A549 (cell line): ENCODE results near the gene TBC1D4. TPM values are rescaled to one million over a fixed set of nuclear protein-coding genes. Genes with fewer than 3 reads are reported as not detected.

Experiments
- ATAC-seq, 2 experiments: fragments of 200-7000 bp in 1 of 2; fragments of >200 bp in 1 of 2; cut with Nextera tagmentation in 1 of 2; cut with Tn5 transposase in 1 of 2; 3 replicates each; pipeline versions ENCODE4 v1.8.0 to v1.9.1; 2018 to 2020; ENCODE audit warnings: mild to moderate bottlenecking in 1 of 2, moderate library complexity in 1 of 2
- CTCF ChIA-PET: fragments of 300-600 bp; sonication (Branson Sonifier 250); formaldehyde crosslinking; extraction: SDS; loops from one replicate; lab custom pipeline; 2021; ENCODE audit warnings: antibody characterized with exemption, inconsistent platforms; lab: Yijun Ruan, JAX
- POLR2A ChIA-PET: fragments of 350-600 bp; formaldehyde crosslinking; extraction: SDS; loops from one replicate; lab custom pipeline; 2021; ENCODE audit warnings: antibody characterized with exemption, inconsistent platforms; lab: Yijun Ruan, JAX
- DNase-seq, 2 experiments: peaks; one replicate each; pipeline versions ENCODE4 v3.0.0 to v3.0.0-alpha.2; 2011 to 2016; ENCODE audit warnings: low read depth in 1 of 2, low spot score in 1 of 2
- FAIRE-seq: peaks from 2 replicates; lab custom pipeline; 2011; peaks lifted over from hg19 to GRCh38; lab: Jason Lieb, UNC
- H3K27ac ChIP-seq, 2 experiments: fragments of >200 bp; sonication (Bioruptor Twin); formaldehyde crosslinking; 3 replicates each; pipeline ENCODE4 v1.5.1; 2016 to 2017
- H3K4me1 ChIP-seq: fragments of >200 bp; sonication (Bioruptor Twin); formaldehyde crosslinking; 3 replicates; pipeline ENCODE4 v1.6.1; 2016
- H3K4me2 ChIP-seq: fragments of >200 bp; sonication (Bioruptor Twin); formaldehyde crosslinking; 3 replicates; pipeline ENCODE4 v1.6.1; 2016
- H3K4me3 ChIP-seq: fragments of >200 bp; sonication (Bioruptor Twin); formaldehyde crosslinking; 3 replicates; pipeline ENCODE4 v1.5.1; 2016
- H3K9me3 ChIP-seq: fragments of >200 bp; sonication (Bioruptor Twin); formaldehyde crosslinking; 3 replicates; pipeline ENCODE4 v1.6.1; 2016
- BHLHE40 ChIP-seq: IDR thresholded peaks from 2 replicates; pipeline ENCODE4 v1.6.1; 2012; ENCODE audit warnings: low read depth, low read length, inconsistent platforms
- CBX2 ChIP-seq: fragments of 200-600 bp; sonication (generic); IDR thresholded peaks from 2 replicates; pipeline ENCODE4 v1.6.1; 2016; ENCODE audit warnings: low read depth, mild to moderate bottlenecking, borderline replicate concordance
- CBX8 ChIP-seq: fragments of 200-600 bp; sonication (generic); IDR thresholded peaks from 2 replicates; pipeline ENCODE4 v1.6.1; 2016
- CEBPB ChIP-seq, 2 experiments: fragments of >200 bp in 1 of 2; sonication (Bioruptor Twin) in 1 of 2; formaldehyde crosslinking in 1 of 2; IDR thresholded peaks; 2 replicates each; pipeline ENCODE4 v1.6.1; 2012 to 2016
- EHF ChIP-seq: fragments of 250-450 bp; sonication (Bioruptor Pico); IDR thresholded peaks from 2 replicates; pipeline ENCODE4 v1.5.0; 2020; ENCODE audit warnings: mild to moderate bottlenecking
- EHMT2 ChIP-seq: fragments of 200-600 bp; sonication (generic); IDR thresholded peaks from 2 replicates; pipeline ENCODE4 v1.6.1; 2016; ENCODE audit warnings: antibody characterized with exemption, low read depth, mild to moderate bottlenecking, moderate library complexity
- ESRRA ChIP-seq: fragments of 150-350 bp; IDR thresholded peaks from 2 replicates; pipeline ENCODE4 v1.6.1; 2014; ENCODE audit warnings: mild to moderate bottlenecking, low read length, borderline replicate concordance
- FOSB ChIP-seq: fragments of 250-450 bp; sonication (Bioruptor Pico); IDR thresholded peaks from 2 replicates; pipeline ENCODE4 v1.5.0; 2020; ENCODE audit warnings: mild to moderate bottlenecking, moderate library complexity
- FOSL2 ChIP-seq, 2 experiments: fragments of 450-650 bp in 1 of 2; fragments of >200 bp in 1 of 2; sonication (Bioruptor Twin) in 1 of 2; formaldehyde crosslinking; IDR thresholded peaks; 2 replicates each; pipeline versions ENCODE4 v1.5.0 to v1.6.1; 2016 to 2020; ENCODE audit warnings: mild to moderate bottlenecking in 1 of 2, moderate library complexity in 1 of 2
- GATA3 ChIP-seq: IDR thresholded peaks from 2 replicates; pipeline ENCODE4 v1.6.1; 2012; ENCODE audit warnings: borderline replicate concordance
- HOXA7 ChIP-seq: fragments of 250-450 bp; sonication (Bioruptor Pico); IDR thresholded peaks from 2 replicates; pipeline ENCODE4 v1.5.0; 2020; ENCODE audit warnings: mild to moderate bottlenecking, moderate library complexity
- HOXB13 ChIP-seq: fragments of 250-450 bp; sonication (Bioruptor Pico); IDR thresholded peaks from 2 replicates; pipeline ENCODE4 v1.5.0; 2020; ENCODE audit warnings: low read depth, mild to moderate bottlenecking, moderate library complexity
- HOXB5 ChIP-seq: fragments of 250-450 bp; sonication (Bioruptor Pico); IDR thresholded peaks from 2 replicates; pipeline ENCODE4 v1.5.0; 2020; ENCODE audit warnings: mild to moderate bottlenecking, moderate library complexity
- JUNB ChIP-seq: fragments of >200 bp; sonication (Bioruptor Twin); formaldehyde crosslinking; IDR thresholded peaks from 2 replicates; pipeline ENCODE4 v1.6.1; 2016
- MAZ ChIP-seq: fragments of 150-350 bp; IDR thresholded peaks from 2 replicates; pipeline ENCODE4 v1.6.1; 2014; ENCODE audit warnings: antibody characterized with exemption, low read depth, low read length, borderline replicate concordance
- MYC ChIP-seq: IDR thresholded peaks from 2 replicates; pipeline ENCODE4 v1.6.1; 2012; ENCODE audit warnings: mild to moderate bottlenecking, inconsistent platforms, low read length, improper control_type of control experiment, borderline replicate concordance
- NPAS2 ChIP-seq: fragments of 250-450 bp; sonication (Bioruptor Pico); IDR thresholded peaks from 2 replicates; pipeline ENCODE4 v1.8.0; 2022; ENCODE audit warnings: mild to moderate bottlenecking, moderate library complexity, borderline replicate concordance
- NR3C1 ChIP-seq: fragments of >200 bp; sonication (Bioruptor Twin); formaldehyde crosslinking; IDR thresholded peaks from 3 replicates; pipeline ENCODE4 v1.6.1; 2017
- RAD21 ChIP-seq, 2 experiments: fragments of >200 bp in 1 of 2; sonication (Bioruptor Twin) in 1 of 2; formaldehyde crosslinking in 1 of 2; IDR thresholded peaks in 1 of 2; conservative IDR thresholded peaks in 1 of 2; 2 replicates in 1 of 2; 3 replicates in 1 of 2; pipeline ENCODE4 v1.6.1; 2012 to 2018; ENCODE audit warnings: inconsistent platforms in 1 of 2
- RARB ChIP-seq: fragments of 250-450 bp; sonication (Bioruptor Pico); IDR thresholded peaks from 2 replicates; pipeline ENCODE4 v1.8.0; 2021; ENCODE audit warnings: mild to moderate bottlenecking, moderate library complexity
- SMC3 ChIP-seq: fragments of >200 bp; sonication (Bioruptor Twin); formaldehyde crosslinking; IDR thresholded peaks from 3 replicates; pipeline ENCODE4 v1.6.1; 2018; ENCODE audit warnings: inconsistent platforms
- SREBF2 ChIP-seq: fragments of 450-650 bp; IDR thresholded peaks from 2 replicates; pipeline ENCODE4 v1.6.1; 2014; ENCODE audit warnings: mild to moderate bottlenecking, moderate library complexity
- TFCP2L1 ChIP-seq: fragments of 250-450 bp; sonication (Bioruptor Pico); IDR thresholded peaks from 2 replicates; pipeline ENCODE4 v1.5.0; 2021; ENCODE audit warnings: mild to moderate bottlenecking
- WGBS: methylation state at CpG from one replicate; pipeline ENCODE4 v1.1.6; 2017; ENCODE audit errors: missing lambda C conversion rate; 5-methylcytosine and 5-hydroxymethylcytosine counted together
- polyA plus RNA-seq, 4 experiments: library from polyadenylated mRNA; depleted of rRNA in 3 of 4; stranded (reverse); fragments of >200 nt; fragmentation: RNase III in 1 of 4; extraction: RNeasy Plus Mini Kit Qiagen cat#74134 plus additional on column Dnase treatment in 1 of 4; gene quantifications; 2 replicates in 3 of 4; 3 replicates in 1 of 4; pipeline ENCODE4 v1.2.3, GENCODE V29; 2011 to 2017
- TF ChIP-seq, protein P1 (sequence below): fragments of 250-450 bp; sonication (Bioruptor Pico); IDR thresholded peaks from 2 replicates; pipeline ENCODE4 v1.5.0; 2021; ENCODE audit warnings: mild to moderate bottlenecking, moderate library complexity, borderline replicate concordance
- TF ChIP-seq, protein P2 (sequence below): fragments of >200 bp; sonication (Bioruptor Twin); formaldehyde crosslinking; IDR thresholded peaks from 3 replicates; pipeline ENCODE4 v1.5.1; 2016

TBC1D4 gene
- polyA plus RNA-seq, 2 of the 4 experiments (the other 2 are of a cell fraction): 9.5 to 12.5 TPM

DNA sequence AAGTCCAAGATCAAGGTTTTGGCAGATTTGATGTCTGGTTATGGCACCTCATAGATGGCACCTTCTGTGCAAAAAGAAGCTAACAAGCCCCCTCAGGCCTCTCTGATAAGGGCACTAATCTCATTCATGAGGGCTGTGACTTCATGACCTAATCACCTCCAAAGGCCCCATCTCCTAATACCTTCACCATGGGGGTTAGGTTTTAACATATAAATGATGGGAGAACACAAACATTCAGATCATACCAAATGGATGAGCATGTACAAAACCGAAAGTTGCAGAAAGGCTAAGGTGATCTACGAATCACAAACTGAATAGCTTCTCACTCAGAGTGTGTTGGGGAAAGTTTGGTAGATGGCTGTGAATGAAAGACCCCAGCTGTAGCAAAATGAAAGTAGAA, 217.4 kb downstream of the TBC1D4 start:
- 35% methylated on average over 2 of the region's 2 CpGs for WGBS

DNA sequence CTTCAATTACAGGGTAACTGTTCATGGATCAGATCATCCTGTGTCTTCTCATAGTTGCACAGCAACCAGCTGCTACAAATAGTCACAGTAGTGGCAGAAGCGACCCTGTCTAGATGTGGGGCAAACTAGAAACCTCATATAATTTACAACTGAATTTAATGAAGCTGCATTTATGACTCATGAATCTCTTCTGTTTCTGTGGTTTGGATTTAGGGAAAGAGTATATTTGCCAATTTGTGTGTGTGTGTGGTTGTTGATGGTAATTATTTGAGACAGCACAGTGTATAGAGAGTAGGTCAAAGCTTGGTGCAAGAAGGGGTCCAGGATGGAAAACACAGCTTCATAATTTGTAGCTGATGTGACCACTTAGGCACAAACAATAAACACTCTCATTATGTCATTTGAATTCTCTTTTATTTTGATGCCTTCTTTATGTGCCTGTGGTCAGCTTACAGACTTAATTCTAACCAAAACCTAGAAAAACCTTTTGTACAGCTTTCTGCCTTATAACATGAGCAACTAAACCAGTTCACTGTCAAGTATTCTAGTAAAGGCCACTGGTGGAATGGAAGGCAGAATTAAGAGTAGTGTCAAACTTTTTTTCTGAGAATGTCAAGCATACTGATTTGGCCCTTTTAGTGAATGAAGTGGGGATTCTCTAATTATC, 218.1 kb downstream of the TBC1D4 start:
- Histone ChIP-seq H3K27ac (no peak overlapping the region), H3K4me3 (no peak overlapping the region), H3K4me1 (no peaks in the 10 kb centered on the region)
- CTCF ChIA-PET: no interaction called here
- DNase-seq (no peak), ATAC-seq (no peak)
- 30% methylated on average over 1 of the region's 1 CpG for whole genome bisulfite sequencing
- POLR2A ChIA-PET: no interaction called here
- TF ChIP-seq SREBF2: no peak
- no peak for TF ChIP-seq JUNB
- TF ChIP-seq, all 56 proteins: peak for 0
- Histone ChIP-seq H3K9me3 (no peaks in the 10 kb centered on the region), H3K4me2 (no peak overlapping the region)
- FAIRE-seq: no peak

More for the DNA sequence above, 217.4 kb downstream of the TBC1D4 start:
- Histone ChIP-seq H3K9me3 (no peaks in the 10 kb centered on the region), H3K4me2 (peak overlapping the region; percentile 37; the same call in 2 of the 3 replicates), H3K27ac (no peak overlapping the region), H3K4me3 (no peak overlapping the region), H3K4me1 (no peaks in the 10 kb centered on the region)
- no peak for TF ChIP-seq FOSL2 (IDR thresholded peaks at IDR 0.05)
- TF ChIP-seq FOSL2 (CRISPR knock-in tag; IDR thresholded peaks at IDR 0.05): no peak
- TF ChIP-seq TFCP2L1: no peak
- TF ChIP-seq RARB (CRISPR knock-in tag): no peak
- no peak for TF ChIP-seq GATA3
- TF ChIP-seq HOXB13 (CRISPR knock-in tag): no peak
- no peak for TF ChIP-seq CBX2
- TF ChIP-seq EHMT2: no peak
- no peak for TF ChIP-seq NR3C1
- TF ChIP-seq MYC: no peak
- no peak for TF ChIP-seq BHLHE40
- no peak for TF ChIP-seq ESRRA
- no peak for TF ChIP-seq EHF
- no peak for TF ChIP-seq MAZ
- no peak for TF ChIP-seq CBX8
- no peak for TF ChIP-seq HOXA7
- TF ChIP-seq FOSB (CRISPR knock-in tag): no peak
- TF ChIP-seq HOXB5 (CRISPR knock-in tag): no peak
- ChIA-PET POLR2A (no interaction called here), CTCF (no interaction called here)
- FAIRE-seq: no peak
- ATAC-seq: no peak
- no peak for DNase-seq

DNA sequence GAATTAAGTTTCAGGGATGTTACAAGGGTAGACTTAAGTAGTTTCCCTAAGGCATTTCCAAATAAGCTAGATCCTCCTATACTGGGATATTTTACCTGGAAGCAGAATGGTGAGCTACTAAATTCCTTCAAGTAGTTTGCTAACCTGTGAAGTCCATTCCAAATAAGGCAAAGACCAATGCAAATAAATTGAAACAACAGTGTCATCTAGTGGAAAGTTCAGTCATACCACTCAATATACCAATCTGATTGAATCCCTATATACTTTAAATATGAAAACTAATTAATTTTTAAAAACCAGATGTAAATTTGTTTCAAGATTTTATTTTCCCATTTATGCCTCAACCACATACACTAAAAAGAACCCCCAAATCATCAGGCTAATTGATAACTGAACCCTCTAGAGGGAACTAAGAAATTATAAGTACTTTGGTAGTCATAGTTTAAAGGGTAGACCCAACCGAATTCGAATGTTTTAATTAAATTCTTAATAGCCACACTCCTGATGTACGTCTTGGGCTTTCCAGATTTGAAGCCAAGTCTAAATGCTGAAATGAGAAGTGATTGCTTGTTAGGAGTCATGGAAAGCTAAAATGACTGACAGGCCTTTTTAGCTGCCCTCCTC, 223.7 kb downstream of the TBC1D4 start:
- ChIA-PET CTCF (interaction anchor here (0.6 to 3.5 kb wide), 12 partner anchors 9 to 1752 kb away, joined by 3 to 9 read pairs (median 3); no protein-coding TSS in a partner anchor), POLR2A (no interaction called here)
- H3K4me1 ChIP-seq: 0 out of 3 replicates have a peak, but pooled peaks cover 5% of the 10 kb centered on the region
- no peak overlapping the region for H3K4me2 ChIP-seq
- peak; percentile 56 to 79; a peak in 4 of 6 replicates for ATAC-seq
- no peak overlapping the region for H3K4me3 ChIP-seq
- WGBS: 33% methylated on average over 3 of the region's 3 CpGs
- TF ChIP-seq RAD21 (conservative IDR thresholded peaks at IDR 0.05 in 1 of 2, IDR thresholded peaks at IDR 0.05 in 1 of 2): peak; percentile 74 to 78
- TF ChIP-seq, protein P1, sequence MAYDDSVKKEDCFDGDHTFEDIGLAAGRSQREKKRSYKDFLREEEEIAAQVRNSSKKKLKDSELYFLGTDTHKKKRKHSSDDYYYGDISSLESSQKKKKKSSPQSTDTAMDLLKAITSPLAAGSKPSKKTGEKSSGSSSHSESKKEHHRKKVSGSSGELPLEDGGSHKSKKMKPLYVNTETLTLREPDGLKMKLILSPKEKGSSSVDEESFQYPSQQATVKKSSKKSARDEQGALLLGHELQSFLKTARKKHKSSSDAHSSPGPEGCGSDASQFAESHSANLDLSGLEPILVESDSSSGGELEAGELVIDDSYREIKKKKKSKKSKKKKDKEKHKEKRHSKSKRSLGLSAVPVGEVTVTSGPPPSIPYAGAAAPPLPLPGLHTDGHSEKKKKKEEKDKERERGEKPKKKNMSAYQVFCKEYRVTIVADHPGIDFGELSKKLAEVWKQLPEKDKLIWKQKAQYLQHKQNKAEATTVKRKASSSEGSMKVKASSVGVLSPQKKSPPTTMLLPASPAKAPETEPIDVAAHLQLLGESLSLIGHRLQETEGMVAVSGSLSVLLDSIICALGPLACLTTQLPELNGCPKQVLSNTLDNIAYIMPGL (CRISPR knock-in tag): no peak
- TF ChIP-seq, protein P2, sequence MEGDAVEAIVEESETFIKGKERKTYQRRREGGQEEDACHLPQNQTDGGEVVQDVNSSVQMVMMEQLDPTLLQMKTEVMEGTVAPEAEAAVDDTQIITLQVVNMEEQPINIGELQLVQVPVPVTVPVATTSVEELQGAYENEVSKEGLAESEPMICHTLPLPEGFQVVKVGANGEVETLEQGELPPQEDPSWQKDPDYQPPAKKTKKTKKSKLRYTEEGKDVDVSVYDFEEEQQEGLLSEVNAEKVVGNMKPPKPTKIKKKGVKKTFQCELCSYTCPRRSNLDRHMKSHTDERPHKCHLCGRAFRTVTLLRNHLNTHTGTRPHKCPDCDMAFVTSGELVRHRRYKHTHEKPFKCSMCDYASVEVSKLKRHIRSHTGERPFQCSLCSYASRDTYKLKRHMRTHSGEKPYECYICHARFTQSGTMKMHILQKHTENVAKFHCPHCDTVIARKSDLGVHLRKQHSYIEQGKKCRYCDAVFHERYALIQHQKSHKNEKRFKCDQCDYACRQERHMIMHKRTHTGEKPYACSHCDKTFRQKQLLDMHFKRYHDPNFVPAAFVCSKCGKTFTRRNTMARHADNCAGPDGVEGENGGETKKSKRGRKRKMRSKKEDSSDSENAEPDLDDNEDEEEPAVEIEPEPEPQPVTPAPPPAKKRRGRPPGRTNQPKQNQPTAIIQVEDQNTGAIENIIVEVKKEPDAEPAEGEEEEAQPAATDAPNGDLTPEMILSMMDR: peak; percentile 74
- no peak for TF ChIP-seq MAZ
- no peak for TF ChIP-seq HOXB5 (CRISPR knock-in tag)
- TF ChIP-seq CBX8: no peak
- no peak for TF ChIP-seq CEBPB (IDR thresholded peaks at IDR 0.05)
- TF ChIP-seq NPAS2 (CRISPR knock-in tag): no peak
- peak; percentile 52 for TF ChIP-seq SMC3
- peak in 1 of 2 experiments; percentile 33 for DNase-seq
- no peak overlapping the region for H3K27ac ChIP-seq
- no peaks in the 10 kb centered on the region for H3K9me3 ChIP-seq
- peak; percentile 43 for FAIRE-seq
